ENCODE results near the gene ZNF185.

GRCh38 chrX:152861116-152861515, 36.8 kb upstream of the ZNF185 start:
- no peak for TF ChIP-seq POLR2AphosphoS5 (IDR thresholded peaks at IDR 0.05; ENCODE audit: insufficient read depth, low read depth, low read length)
- TF ChIP-seq EZH2 (IDR thresholded peaks at IDR 0.05; ENCODE audit: borderline replicate concordance, low read depth, low read length, severe bottlenecking), result no peak
- no peak for TF ChIP-seq GATA2 (IDR thresholded peaks at IDR 0.05; ENCODE audit: insufficient read depth, insufficient read length, low read depth, low read length)
- TF ChIP-seq FOS (IDR thresholded peaks at IDR 0.05; ENCODE audit: borderline replicate concordance, insufficient read depth, low read length), result no peak

All from endothelial cell of umbilical vein (primary cell).